ENCODE measurements around the gene FITM1. TPM values are rescaled to one million over a fixed set of nuclear protein-coding genes. Genes with fewer than 3 reads are reported as not detected.

The FITM1 gene, protein sequence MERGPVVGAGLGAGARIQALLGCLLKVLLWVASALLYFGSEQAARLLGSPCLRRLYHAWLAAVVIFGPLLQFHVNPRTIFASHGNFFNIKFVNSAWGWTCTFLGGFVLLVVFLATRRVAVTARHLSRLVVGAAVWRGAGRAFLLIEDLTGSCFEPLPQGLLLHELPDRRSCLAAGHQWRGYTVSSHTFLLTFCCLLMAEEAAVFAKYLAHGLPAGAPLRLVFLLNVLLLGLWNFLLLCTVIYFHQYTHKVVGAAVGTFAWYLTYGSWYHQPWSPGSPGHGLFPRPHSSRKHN
- 1 to 10 TPM in 2 of 4 donors, under 1 TPM in 1, not detected in 1; 0.61 to 1.3 (median 1.0) TPM for total RNA-seq

DNA sequence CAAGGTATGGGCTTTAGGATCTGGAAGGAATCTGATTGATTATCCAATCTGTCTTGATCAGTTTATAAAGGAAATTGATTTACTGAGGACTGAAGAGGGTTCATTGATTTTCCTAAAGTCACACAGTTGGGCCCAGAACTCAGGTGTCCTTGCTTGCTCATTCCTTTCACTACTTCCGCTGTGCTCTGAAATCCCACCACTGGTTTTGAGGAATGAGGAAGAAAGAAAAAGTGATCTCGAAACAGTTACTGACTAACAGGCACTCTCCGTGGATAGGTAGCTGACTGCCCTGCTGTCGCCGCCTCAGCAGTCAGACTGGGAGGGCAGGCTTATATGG, at the start of gene FITM1:
TSS of gene FITM1 (plus strand) at position 280 of the 337 bp plus-strand sequence. CDS start 905 bp downstream, outside the sequence.
- DNase-seq (ENCODE audit: low spot score in 2 of 2) = no peak
- TF ChIP-seq POLR2A (IDR thresholded peaks at IDR 0.05) = no peak
- TF ChIP-seq, protein P1, sequence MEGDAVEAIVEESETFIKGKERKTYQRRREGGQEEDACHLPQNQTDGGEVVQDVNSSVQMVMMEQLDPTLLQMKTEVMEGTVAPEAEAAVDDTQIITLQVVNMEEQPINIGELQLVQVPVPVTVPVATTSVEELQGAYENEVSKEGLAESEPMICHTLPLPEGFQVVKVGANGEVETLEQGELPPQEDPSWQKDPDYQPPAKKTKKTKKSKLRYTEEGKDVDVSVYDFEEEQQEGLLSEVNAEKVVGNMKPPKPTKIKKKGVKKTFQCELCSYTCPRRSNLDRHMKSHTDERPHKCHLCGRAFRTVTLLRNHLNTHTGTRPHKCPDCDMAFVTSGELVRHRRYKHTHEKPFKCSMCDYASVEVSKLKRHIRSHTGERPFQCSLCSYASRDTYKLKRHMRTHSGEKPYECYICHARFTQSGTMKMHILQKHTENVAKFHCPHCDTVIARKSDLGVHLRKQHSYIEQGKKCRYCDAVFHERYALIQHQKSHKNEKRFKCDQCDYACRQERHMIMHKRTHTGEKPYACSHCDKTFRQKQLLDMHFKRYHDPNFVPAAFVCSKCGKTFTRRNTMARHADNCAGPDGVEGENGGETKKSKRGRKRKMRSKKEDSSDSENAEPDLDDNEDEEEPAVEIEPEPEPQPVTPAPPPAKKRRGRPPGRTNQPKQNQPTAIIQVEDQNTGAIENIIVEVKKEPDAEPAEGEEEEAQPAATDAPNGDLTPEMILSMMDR (IDR thresholded peaks at IDR 0.05) = no peak
- H3K4me3 ChIP-seq (ENCODE audit: low read depth, poor library complexity, severe bottlenecking) = no peak within 1 kb of the TSS
- intact Hi-C loops (cut with DNase I; ENCODE audit: low total_unique reads) = no loop called here
- WGBS, 2 donors = 83 to 93% methylated on average over 5 of the region's 5 CpGs

DNA sequence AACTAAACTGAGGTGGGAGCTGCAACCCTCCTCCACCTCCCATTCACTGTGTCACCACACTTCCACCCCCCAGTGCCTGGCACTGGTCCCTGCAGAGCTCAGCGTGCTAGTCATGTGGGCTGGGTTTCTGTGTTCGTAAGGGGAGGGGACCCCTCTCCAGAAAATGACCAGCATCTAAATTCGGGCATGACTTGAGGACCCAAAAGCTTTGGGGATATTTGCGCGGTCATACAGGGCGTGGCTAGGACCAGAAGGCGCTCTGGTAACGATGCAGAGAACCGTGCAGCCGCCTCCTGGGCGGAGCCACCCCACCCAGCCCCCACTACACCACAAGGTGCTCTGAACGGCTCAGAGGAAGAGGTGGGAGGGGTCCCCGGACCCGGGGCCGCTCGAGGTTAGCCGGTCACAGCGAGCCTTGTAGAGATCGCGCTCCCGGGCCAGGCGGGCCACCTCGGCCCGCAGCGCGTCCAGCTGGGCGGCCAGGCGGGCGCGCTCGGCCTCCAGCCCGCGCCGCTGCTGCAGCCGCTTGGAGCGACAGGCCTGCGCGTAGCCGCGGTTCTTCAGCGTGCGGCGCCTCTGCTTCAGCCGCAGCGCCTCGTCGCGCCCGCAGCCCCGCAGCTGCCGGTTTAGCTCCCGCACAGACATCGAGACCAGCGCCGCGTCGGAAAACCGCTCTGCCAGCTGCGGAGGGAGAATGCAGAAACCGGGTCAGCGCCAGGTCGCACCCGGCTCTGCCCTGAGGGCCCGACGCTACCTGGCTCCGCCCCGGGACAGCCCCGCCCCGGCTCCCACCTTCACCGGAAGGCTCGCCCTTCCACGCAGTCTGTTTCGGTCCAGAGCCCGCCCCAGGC, 49.3 kb upstream of the FITM1 start:
- H3K4me3 ChIP-seq (ENCODE audit: low read depth, poor library complexity, severe bottlenecking) = peak overlapping the region; percentile 37
- intact Hi-C loops (cut with DNase I; ENCODE audit: low total_unique reads) = no loop called here
- no peak for TF ChIP-seq POLR2A (IDR thresholded peaks at IDR 0.05)
- TF ChIP-seq, protein P1 (IDR thresholded peaks at IDR 0.05) = no peak
- 0% methylated on average over 18 to 29 of the region's 74 CpGs for WGBS, 2 donors
- no peak for DNase-seq (ENCODE audit: low spot score in 2 of 2)

DNA sequence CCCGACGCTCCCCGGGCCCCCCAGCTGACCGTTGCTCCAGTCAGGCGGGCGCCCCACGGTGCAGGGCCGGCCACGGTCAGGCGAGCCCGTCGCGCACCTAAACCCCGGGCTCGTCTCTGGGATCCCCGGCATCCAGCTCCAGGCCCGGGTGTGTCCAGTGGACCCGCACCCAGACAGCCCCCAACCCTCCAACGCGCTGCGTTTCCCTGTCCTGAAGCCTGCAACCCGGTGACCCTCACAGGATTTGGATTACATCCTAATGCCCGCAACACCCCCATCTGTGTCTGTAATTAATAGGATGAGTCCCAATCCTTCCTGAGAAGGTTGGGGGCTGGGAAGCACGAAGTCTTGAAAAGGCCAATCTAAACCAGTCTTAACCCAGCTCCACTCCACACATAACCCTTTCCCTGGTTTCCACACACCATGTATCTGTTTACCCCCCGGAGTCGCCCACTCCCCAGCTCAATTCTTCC, 48.7 kb upstream of the FITM1 start:
- DNase-seq (ENCODE audit: low spot score in 2 of 2) = no peak
- TF ChIP-seq, protein P1 (IDR thresholded peaks at IDR 0.05) = no peak
- no peak for TF ChIP-seq POLR2A (IDR thresholded peaks at IDR 0.05)
- no peak overlapping the region for H3K4me3 ChIP-seq (ENCODE audit: low read depth, poor library complexity, severe bottlenecking)
- intact Hi-C loops (cut with DNase I; ENCODE audit: low total_unique reads) = no loop called here
- WGBS, 2 donors = 23 to 34% methylated on average over 13 to 22 of the region's 26 CpGs

DNA sequence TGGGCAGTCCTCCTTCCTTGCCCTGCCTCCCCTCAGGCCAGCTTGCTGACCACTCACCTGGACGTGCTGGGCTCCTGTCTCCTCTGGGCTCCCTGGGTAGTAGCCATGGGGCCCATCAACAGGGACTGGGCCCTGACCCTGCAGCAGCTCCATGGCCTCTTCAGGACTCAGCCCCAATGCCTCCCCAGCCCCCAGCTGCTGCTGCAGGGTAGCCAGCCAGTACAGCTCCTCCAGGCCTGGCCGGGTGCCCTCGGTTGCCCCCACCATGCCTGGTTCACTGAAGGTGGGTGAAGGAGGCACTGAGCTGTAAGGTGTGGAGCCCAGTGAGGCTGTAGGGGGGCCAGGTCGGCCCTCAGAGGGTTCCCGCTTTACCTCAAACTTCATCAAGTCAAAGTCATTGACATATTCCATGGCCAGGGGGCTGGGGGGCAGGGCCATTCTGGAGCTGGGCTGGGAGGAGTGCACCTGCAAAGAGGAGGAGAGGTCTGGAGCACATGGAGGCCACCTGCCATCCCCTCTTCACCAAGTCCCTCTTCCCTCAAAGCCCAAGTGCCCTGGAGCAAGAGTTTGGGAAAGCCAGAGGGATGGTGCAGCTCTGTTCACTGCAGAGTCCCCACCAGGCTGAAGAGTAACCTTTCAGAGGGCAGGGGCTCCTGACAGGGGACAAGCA, 47.9 kb upstream of the FITM1 start:
- no peak for DNase-seq (ENCODE audit: low spot score in 2 of 2)
- intact Hi-C loops (cut with DNase I; ENCODE audit: low total_unique reads) = no loop called here
- H3K4me3 ChIP-seq (ENCODE audit: low read depth, poor library complexity, severe bottlenecking) = no peak overlapping the region
- TF ChIP-seq POLR2A (IDR thresholded peaks at IDR 0.05) = no peak
- TF ChIP-seq, protein P1 (IDR thresholded peaks at IDR 0.05) = no peak
- 88 to 95% methylated on average over 5 of the region's 5 CpGs for WGBS, 2 donors

DNA sequence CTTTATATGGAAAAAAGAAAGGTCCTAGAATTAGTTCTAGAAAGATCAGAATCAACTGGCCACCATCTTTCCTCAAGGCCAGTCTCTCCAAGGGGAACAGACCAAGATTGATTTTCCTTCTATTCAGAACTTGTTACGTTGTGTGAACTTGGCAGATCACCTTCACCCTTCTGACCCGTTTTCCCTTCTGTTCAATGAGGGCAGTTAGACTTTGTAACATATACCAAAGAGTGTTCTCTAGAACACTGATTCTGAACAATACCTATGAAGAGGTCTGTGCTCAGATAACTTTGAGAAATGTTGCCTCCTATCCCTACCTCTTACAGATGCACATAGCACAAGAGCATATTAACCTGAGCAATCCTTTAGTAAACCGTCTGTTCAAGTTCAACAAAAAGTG, 47.0 kb upstream of the FITM1 start:
- 82 to 89% methylated on average over 3 of the region's 3 CpGs for WGBS, 2 donors
- no peak for DNase-seq (ENCODE audit: low spot score in 2 of 2)
- TF ChIP-seq POLR2A (IDR thresholded peaks at IDR 0.05) = no peak
- TF ChIP-seq, protein P1 (IDR thresholded peaks at IDR 0.05) = no peak
- intact Hi-C loops (cut with DNase I; ENCODE audit: low total_unique reads) = no loop called here
- no peak overlapping the region for H3K4me3 ChIP-seq (ENCODE audit: low read depth, poor library complexity, severe bottlenecking)
